SK-N-SH treated with all-trans-retinoic acid at 6 μM for 48 hours (cell line): ENCODE results near the gene TAF6.
"Not testable (repeated sequence)": the region's sequence is repeated elsewhere in the genome, so short reads cannot be mapped to it uniquely, and the experiment has no call there.

Experiments
- ATAC-seq: fragments of 200-7000 bp; cut with Tn5 transposase; 3 replicates; pipeline ENCODE4 v1.9.1; 2020; ENCODE audit warnings: mild to moderate bottlenecking, moderate library complexity
- ARNTL ChIP-seq: fragments of 450-650 bp; formaldehyde crosslinking; IDR thresholded peaks from 2 replicates; pipeline ENCODE4 v1.5.0; 2020; ENCODE audit warnings: low read depth, mild to moderate bottlenecking, moderate library complexity, borderline replicate concordance
- BACH2 ChIP-seq: fragments of 250-450 bp; sonication (Bioruptor Pico); IDR thresholded peaks from 2 replicates; pipeline ENCODE4 v1.9.0; 2021; ENCODE audit warnings: mild to moderate bottlenecking, borderline replicate concordance
- CREB5 ChIP-seq: fragments of 250-450 bp; sonication (Bioruptor Pico); IDR thresholded peaks from 2 replicates; pipeline ENCODE4 v1.5.1; 2020; ENCODE audit warnings: low read depth, mild to moderate bottlenecking, moderate library complexity
- ESRRG ChIP-seq: fragments of 250-450 bp; sonication (Bioruptor Pico); IDR thresholded peaks from 2 replicates; pipeline ENCODE4 v1.6.1; 2021; ENCODE audit warnings: mild to moderate bottlenecking
- GLIS3 ChIP-seq: fragments of 250-450 bp; sonication (Bioruptor Pico); IDR thresholded peaks from 2 replicates; pipeline ENCODE4 v1.5.0; 2020; ENCODE audit warnings: mild to moderate bottlenecking, moderate library complexity
- ISL1 ChIP-seq: fragments of 250-450 bp; sonication (Bioruptor Pico); IDR thresholded peaks from 2 replicates; pipeline ENCODE4 v2.1.2; 2022; ENCODE audit warnings: mild to moderate bottlenecking, moderate library complexity
- POU6F1 ChIP-seq: fragments of 250-450 bp; sonication (Bioruptor Pico); IDR thresholded peaks from 2 replicates; pipeline ENCODE4 v1.8.0; 2021; ENCODE audit warnings: low read depth, mild to moderate bottlenecking, moderate library complexity, borderline replicate concordance
- RARB ChIP-seq: fragments of 250-450 bp; sonication (Bioruptor Pico); IDR thresholded peaks from 2 replicates; pipeline ENCODE4 v1.8.0; 2021; ENCODE audit warnings: mild to moderate bottlenecking, moderate library complexity
- SNAI2 ChIP-seq: fragments of 250-450 bp; sonication (Bioruptor Pico); IDR thresholded peaks from 2 replicates; pipeline ENCODE4 v1.5.0; 2020; ENCODE audit warnings: mild to moderate bottlenecking, moderate library complexity
- TCF4 ChIP-seq: fragments of 250-450 bp; sonication (Bioruptor Pico); IDR thresholded peaks from 2 replicates; pipeline ENCODE4 v1.8.0; 2021; ENCODE audit warnings: mild to moderate bottlenecking, moderate library complexity, borderline replicate concordance
- TOX ChIP-seq: fragments of 250-450 bp; sonication (Bioruptor Pico); IDR thresholded peaks from 2 replicates; pipeline ENCODE4 v1.8.0; 2021; ENCODE audit warnings: mild to moderate bottlenecking, moderate library complexity, borderline replicate concordance
- TSHZ2 ChIP-seq: fragments of 250-450 bp; sonication (Bioruptor Pico); IDR thresholded peaks from 2 replicates; pipeline ENCODE4 v1.5.0; 2020; ENCODE audit warnings: mild to moderate bottlenecking, moderate library complexity
- ZC3H10 ChIP-seq: fragments of 250-450 bp; sonication (Bioruptor Pico); IDR thresholded peaks from 2 replicates; pipeline ENCODE4 v1.5.1; 2021; ENCODE audit warnings: mild to moderate bottlenecking, moderate library complexity
- ZFP3 ChIP-seq: fragments of 250-450 bp; sonication (Bioruptor Pico); IDR thresholded peaks from 2 replicates; pipeline ENCODE4 v1.5.0; 2020; ENCODE audit warnings: mild to moderate bottlenecking, moderate library complexity
- ZFP30 ChIP-seq: fragments of 450-650 bp; formaldehyde crosslinking; IDR thresholded peaks from 2 replicates; pipeline ENCODE4 v1.5.0; 2022; ENCODE audit warnings: mild to moderate bottlenecking, moderate library complexity
- ZNF565 ChIP-seq: fragments of 450-650 bp; formaldehyde crosslinking; conservative IDR thresholded peaks from 2 replicates; pipeline ENCODE4 v1.5.0; 2020; ENCODE audit warnings: low read depth, mild to moderate bottlenecking, moderate library complexity
- ZNF70 ChIP-seq: fragments of 450-650 bp; formaldehyde crosslinking; IDR thresholded peaks from 2 replicates; pipeline ENCODE4 v1.5.0; 2020; ENCODE audit warnings: mild to moderate bottlenecking, moderate library complexity
- ZNF8 ChIP-seq: fragments of 450-650 bp; formaldehyde crosslinking; IDR thresholded peaks from 2 replicates; pipeline ENCODE4 v1.5.0; 2020; ENCODE audit warnings: mild to moderate bottlenecking, moderate library complexity

TAF6 gene

GRCh38 chr7:100148225-100148558, 29.0 kb upstream of the TAF6 start:
- ATAC-seq: no peak
- TF ChIP-seq SNAI2 (CRISPR knock-in tag) (no peak), RARB (CRISPR knock-in tag) (no peak), ZFP30 (CRISPR knock-in tag) (no peak), ARNTL (CRISPR knock-in tag) (no peak), ZC3H10 (CRISPR knock-in tag) (no peak), ISL1 (CRISPR knock-in tag) (no peak), POU6F1 (no peak), ESRRG (no peak), ZNF565 (CRISPR knock-in tag) (no peak)

- ATAC-seq: no peak
- no peak for TF ChIP-seq CREB5 (CRISPR knock-in tag)
- TF ChIP-seq ZNF8 (CRISPR knock-in tag): no peak
- no peak for TF ChIP-seq BACH2
- no peak for TF ChIP-seq TSHZ2 (CRISPR knock-in tag)
- TF ChIP-seq ZC3H10 (CRISPR knock-in tag): no peak
- no peak for TF ChIP-seq SNAI2 (CRISPR knock-in tag)
- TF ChIP-seq TCF4: no peak
- no peak for TF ChIP-seq GLIS3 (CRISPR knock-in tag)
- TF ChIP-seq, all 23 proteins: peak for 0
Measured at GRCh38 chr7:100147278-100147677, 28.1 kb upstream of the TAF6 start.

- ATAC-seq: not testable (repeated sequence)
Measured at GRCh38 chr7:100146350-100146749, 27.2 kb upstream of the TAF6 start.

GRCh38 chr7:100142461-100142860, 23.3 kb upstream of the TAF6 start:
- TF ChIP-seq TCF4 (no peak), SNAI2 (CRISPR knock-in tag) (no peak), POU6F1 (no peak), ZNF8 (CRISPR knock-in tag) (no peak), TSHZ2 (CRISPR knock-in tag) (no peak), ISL1 (CRISPR knock-in tag) (no peak), BACH2 (no peak), ZNF565 (CRISPR knock-in tag) (no peak), TOX (CRISPR knock-in tag) (no peak), GLIS3 (CRISPR knock-in tag) (no peak), RARB (CRISPR knock-in tag) (no peak), ZC3H10 (CRISPR knock-in tag) (no peak), ZNF70 (CRISPR knock-in tag) (no peak), ZFP3 (no peak)
- no peak for ATAC-seq
